ENCODE data around the gene TCF7L2.

DNA sequence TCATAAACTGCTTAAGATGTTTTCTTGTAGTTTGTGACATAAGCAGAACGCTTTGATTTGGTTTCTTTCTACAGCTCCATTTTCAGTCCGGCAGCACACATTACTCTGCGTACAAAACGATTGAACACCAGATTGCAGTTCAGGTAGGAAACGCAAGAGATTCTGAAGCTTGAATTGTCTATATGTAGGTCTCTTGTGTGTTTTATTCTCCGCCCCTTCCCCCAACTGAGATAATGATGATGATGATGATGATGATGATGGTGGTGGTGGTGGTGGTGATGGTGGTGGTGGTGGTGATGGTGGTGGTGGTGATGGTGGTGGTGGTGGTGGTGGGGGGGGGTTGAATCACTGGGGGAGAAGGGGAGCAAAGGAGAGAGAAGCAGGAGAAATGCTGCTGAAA, 14.4 kb downstream of the TCF7L2 start:
- TF ChIP-seq, protein P1, sequence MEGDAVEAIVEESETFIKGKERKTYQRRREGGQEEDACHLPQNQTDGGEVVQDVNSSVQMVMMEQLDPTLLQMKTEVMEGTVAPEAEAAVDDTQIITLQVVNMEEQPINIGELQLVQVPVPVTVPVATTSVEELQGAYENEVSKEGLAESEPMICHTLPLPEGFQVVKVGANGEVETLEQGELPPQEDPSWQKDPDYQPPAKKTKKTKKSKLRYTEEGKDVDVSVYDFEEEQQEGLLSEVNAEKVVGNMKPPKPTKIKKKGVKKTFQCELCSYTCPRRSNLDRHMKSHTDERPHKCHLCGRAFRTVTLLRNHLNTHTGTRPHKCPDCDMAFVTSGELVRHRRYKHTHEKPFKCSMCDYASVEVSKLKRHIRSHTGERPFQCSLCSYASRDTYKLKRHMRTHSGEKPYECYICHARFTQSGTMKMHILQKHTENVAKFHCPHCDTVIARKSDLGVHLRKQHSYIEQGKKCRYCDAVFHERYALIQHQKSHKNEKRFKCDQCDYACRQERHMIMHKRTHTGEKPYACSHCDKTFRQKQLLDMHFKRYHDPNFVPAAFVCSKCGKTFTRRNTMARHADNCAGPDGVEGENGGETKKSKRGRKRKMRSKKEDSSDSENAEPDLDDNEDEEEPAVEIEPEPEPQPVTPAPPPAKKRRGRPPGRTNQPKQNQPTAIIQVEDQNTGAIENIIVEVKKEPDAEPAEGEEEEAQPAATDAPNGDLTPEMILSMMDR (conservative IDR thresholded peaks at IDR 0.05 in 1 of 2, IDR thresholded peaks at IDR 0.05 in 1 of 2; ENCODE audit: extremely low read depth in 1 of 2, insufficient read depth in 1 of 2, low read depth in 1 of 2, low read length in 2 of 2) = no peak
- no peak for TF ChIP-seq EZH2 (IDR thresholded peaks at IDR 0.05; ENCODE audit: borderline replicate concordance, low read length)

All from mammary epithelial cell (primary cell).